ENCODE data around the gene POTEF.
"Not testable (repeated sequence)": the region's sequence is repeated elsewhere in the genome, so short reads cannot be mapped to it uniquely, and the experiment has no call there.

DNA sequence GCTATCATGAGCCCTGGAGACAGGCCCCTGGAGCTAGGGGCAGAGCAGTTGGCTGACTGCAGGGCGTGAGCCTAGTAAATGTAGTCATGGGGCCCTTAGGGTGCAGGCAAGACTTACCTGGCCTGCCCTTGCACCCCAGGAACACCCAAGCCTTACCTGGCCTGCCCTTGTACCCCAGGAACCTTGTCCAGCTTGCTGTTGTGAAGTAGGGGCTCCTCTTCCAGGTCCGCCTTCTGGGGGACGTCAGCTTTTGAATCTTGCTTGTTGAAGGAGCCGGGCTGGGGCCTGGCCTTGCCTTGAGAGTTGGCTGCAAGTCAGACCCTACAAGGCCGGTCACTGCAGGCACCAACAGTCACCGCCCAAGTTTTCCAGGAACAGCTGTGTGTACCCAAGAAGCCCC lies 12.0 kb upstream of the POTEF start:
- TF ChIP-seq, protein P1, sequence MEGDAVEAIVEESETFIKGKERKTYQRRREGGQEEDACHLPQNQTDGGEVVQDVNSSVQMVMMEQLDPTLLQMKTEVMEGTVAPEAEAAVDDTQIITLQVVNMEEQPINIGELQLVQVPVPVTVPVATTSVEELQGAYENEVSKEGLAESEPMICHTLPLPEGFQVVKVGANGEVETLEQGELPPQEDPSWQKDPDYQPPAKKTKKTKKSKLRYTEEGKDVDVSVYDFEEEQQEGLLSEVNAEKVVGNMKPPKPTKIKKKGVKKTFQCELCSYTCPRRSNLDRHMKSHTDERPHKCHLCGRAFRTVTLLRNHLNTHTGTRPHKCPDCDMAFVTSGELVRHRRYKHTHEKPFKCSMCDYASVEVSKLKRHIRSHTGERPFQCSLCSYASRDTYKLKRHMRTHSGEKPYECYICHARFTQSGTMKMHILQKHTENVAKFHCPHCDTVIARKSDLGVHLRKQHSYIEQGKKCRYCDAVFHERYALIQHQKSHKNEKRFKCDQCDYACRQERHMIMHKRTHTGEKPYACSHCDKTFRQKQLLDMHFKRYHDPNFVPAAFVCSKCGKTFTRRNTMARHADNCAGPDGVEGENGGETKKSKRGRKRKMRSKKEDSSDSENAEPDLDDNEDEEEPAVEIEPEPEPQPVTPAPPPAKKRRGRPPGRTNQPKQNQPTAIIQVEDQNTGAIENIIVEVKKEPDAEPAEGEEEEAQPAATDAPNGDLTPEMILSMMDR (IDR thresholded peaks at IDR 0.05; ENCODE audit: borderline replicate concordance, extremely low read depth, low read length, poor library complexity, severe bottlenecking), result not testable (repeated sequence)
- TF ChIP-seq EZH2 (IDR thresholded peaks at IDR 0.05; ENCODE audit: borderline replicate concordance, low read depth, low read length, severe bottlenecking), result not testable (repeated sequence)

All from DND-41 (cell line).